Adipose tissue (tissue), 3 donors: ENCODE measurements around the gene TCF4. TPM values are rescaled to one million over a fixed set of nuclear protein-coding genes. Genes with fewer than 3 reads are reported as not detected.
A peak's percentile ranks its signal among the peaks of the same experiment; 100 is the strongest.

Experiments used
- H3K27ac ChIP-seq: one replicate; pipeline ENCODE4 v1.5.1; 2013; ENCODE audit warnings: low read depth, low read length
- WGBS, 3 donors: extraction: QIAGEN DNeasy Blood & Tissue Kit; methylation state at CpG; one replicate each; pipeline ENCODE4 v1.1.7; 2013; 5-methylcytosine and 5-hydroxymethylcytosine counted together
- polyA plus RNA-seq, 3 donors: library from polyadenylated mRNA; stranded (reverse); fragments of 200-250 nt; gene quantifications; one replicate each; pipeline ENCODE4 v1.2.3, GENCODE V29; 2013
- donor health status: healthy with polysubstance abuse.
- donor health status: Bipolar disorder and iron deficiency.
- donor health status: healthy.

TCF4 gene
- polyA plus RNA-seq, 3 donors: 6.7 to 36.9 (median 32.6) TPM

DNA sequence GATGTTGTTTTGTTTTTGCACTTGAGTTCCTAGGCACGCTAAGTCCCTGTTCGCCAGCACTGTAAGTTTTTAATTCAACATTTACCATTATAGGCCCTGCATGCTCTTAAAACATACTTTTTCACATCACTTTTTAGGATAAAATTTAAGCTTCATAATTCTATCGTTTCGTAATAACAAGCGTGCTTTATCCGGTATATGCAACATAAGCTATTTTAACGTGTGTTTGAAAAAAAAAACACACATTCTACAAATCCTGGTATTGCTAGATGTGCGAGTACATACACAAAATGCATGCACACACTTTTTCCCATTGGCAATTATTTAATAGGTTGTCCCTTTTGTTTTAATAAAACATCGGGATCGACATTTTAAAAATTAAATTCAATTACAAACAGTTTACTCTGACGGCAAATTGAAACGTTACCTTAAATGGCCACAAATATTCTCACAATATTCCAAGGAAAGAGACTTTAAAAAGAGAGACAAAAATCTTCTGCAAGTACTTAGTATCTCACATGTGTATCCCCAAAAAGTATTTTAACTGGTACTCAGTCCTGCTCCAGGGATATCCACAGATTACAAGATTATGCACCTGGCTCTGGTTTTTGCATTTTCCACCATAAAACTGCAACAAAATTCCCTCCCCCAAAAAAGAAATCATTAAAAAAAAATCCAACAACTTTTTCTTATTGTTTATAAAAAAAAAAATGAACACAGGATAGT lies 1.0 kb upstream of the TCF4 start:
- H3K27ac ChIP-seq: no peak overlapping the region
- WGBS, 3 donors: 1 to 16% (median 2%) methylated on average over 12 of the region's 12 CpGs

DNA sequence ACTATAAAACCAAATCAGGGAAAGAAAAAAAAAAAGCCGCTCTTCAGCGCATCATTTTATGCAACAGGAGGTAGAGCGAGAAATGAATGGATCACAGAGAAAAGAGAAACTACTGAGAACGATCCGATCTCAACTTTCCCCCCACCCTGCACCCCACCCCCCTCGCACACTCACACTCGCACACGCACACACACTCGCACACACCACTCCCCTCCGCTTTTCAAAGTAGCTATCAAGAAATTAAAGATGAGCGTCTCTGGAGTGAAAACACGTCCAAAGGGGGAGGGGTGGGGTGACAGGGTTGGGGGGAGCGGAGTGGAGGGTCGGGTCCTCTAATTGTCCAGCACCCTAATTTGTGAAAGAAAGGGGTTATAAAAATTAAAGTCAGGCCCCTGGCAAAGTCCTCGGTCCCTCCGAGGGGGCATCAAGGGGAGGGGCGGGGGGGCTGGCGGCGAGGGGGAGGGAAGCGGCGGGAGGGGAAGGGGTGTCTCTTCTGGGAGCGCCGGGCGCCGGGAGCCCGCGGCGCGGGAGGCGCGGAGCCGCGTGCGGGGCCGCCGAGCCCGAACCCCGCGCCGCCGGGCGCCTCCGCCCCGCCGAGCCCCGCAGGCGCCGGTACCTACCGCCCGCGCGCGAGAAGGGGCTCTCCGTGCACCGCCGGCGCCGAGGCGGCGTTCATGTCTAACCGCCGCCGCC lies 428 bp downstream of the TCF4 start:
- WGBS, 3 donors: 0 to 1% (median 0%) methylated on average over 32 to 62 of the region's 63 CpGs
- H3K27ac ChIP-seq: peak overlapping the region; percentile 90

DNA sequence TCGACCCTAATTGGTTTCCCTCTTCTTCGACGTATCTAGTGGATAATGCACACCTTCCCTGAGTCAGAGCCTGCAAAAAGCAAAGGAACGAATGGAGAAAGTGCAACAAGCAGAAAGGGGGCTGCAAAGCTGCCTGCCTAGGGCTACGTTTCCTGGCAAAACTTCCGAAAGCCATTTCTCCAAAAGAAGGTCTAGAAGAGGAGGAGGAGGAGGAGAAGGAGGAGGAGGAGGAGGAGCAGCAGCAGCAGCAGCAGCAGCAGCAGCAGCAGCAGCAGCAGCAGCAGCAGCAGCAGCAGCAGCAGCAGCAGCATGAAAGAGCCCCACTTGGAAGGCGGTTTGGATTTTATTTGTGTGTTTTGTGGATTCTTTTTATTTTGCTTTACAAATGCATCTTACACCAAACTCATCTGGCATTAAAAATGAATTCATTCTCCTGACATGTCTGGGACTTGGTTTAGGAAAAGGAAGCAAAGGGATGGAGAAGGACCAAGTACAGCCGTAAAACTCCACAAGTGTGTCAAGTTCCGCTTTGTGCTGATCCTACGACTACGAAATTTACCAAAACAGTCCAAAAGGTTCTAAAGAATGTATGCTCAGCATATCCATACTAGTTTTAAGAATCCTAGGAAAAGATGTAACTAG lies 2.0 kb downstream of the TCF4 start:
- WGBS, 3 donors: 11 to 58% (median 13%) methylated on average over 11 of the region's 11 CpGs
- H3K27ac ChIP-seq: no peak overlapping the region

DNA sequence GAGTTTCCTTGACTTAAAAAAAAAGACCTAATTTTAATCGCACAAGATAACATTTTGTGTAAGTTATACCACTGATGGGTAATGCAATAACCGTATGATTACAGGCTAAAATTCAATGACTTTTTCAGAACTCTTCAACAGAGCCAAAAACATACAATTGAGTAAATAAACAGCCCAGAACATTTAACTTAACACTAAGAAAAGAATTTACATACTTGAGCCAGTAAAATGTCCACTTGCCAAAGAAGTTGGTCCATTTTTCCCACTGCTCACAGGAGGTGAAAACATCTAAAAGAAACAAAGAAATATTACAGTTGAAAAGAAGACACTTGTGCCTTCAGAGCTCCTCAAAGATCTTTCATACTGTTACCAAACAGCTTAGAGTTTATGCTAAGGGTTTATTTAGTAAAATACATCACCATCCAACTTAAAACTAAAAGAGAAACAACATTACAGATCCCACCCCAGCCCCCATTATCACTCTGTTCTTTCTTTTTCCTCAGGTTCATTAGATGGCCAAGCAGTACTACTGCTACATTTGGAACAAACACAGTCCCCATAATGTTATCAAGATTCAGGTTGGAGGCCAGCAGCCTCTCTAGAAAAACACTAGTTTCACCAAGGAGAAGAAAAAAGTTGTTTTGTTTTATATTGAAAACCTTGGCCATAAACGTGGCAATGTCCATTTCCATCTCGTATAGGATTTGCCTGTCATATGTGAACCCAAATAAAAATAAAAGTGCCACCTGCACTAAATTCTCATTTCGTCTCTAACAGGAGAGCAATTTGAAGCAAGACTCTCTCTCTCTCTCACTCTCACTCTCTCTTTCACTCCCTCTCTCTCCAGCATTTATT lies 2.7 kb downstream of the TCF4 start:
- WGBS, 3 donors: 25 to 42% (median 27%) methylated on average over 5 of the region's 5 CpGs
- H3K27ac ChIP-seq: no peak overlapping the region

DNA sequence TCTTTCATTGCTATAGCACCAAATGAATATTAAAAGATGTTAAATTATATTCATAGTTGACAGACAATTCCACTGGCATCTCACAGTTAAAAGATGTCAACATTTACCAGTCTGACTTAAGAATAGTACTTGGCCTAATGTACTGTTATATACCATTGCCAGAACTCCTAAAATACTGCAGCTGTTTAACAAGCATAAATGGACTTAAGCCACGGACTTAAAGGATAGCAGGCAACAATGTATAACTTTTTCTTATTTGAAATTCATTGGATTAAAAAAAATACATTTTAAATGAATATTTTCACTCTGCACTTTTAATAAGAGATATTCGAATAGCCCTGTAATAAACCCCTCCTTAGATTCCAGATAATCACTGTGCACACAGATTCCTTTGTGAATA lies 3.8 kb downstream of the TCF4 start:
- WGBS, 3 donors: 59 to 70% (median 67%) methylated on average over 2 of the region's 2 CpGs
- no peak overlapping the region for H3K27ac ChIP-seq

DNA sequence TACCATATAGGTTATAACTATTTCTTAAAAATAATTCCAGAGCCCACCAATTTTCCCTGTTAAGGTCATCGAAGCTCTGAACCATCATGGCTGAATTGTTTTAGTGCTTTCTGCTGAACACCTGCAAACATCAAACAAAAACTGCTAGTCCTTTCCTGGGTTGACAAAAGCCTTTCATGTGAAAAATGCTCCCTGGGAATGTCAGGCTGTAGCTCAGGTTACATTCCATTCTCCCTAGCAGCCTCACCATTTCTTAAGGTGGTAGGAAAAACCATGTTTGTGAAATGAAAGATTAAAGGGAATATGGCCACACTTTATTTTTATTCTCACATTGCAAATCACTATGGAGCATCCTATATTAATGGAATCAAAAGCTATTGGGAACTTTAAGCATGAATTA lies 5.7 kb downstream of the TCF4 start:
- H3K27ac ChIP-seq: no peak overlapping the region

DNA sequence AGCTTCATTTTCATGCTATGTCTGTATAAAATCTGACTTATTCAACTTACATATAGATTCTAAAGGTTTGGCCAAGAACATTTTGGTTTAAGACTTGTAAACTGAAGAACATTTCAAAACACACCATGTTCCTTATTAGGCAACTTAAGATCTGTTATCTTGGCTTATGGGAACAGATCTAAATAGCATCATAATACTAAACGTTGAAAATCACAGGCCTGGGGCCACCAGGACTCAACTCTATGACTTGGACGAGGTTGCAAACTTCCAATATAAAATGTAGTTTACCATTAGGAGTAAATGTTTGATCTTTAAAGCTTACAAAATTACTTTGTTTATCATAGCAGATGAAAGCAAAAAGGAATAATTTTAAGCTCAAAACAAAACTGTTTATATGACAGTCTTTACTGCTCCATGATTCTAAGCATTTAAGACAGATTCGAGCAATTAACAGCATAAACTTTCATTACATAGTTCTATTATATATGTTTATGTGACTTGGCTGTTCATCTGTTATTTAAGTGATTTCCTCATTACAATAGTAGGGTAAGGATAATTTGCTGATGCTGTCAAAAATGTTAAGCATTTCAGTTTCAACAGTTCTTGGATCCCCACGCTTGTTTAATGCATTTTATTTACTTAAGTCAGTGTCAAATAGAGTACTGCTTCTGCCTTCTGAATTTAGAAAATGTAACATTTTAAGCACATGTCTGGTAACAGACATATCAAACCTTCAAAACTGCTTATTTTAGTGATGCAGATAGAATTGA lies 8.3 kb downstream of the TCF4 start:
- WGBS, 3 donors: 55 to 76% (median 59%) methylated on average over 4 of the region's 4 CpGs
- no peak overlapping the region for H3K27ac ChIP-seq

More for the DNA sequence above, 5.7 kb downstream of the TCF4 start:
- 22 to 64% (median 51%) methylated on average over 1 of the region's 1 CpG for WGBS, 3 donors

DNA sequence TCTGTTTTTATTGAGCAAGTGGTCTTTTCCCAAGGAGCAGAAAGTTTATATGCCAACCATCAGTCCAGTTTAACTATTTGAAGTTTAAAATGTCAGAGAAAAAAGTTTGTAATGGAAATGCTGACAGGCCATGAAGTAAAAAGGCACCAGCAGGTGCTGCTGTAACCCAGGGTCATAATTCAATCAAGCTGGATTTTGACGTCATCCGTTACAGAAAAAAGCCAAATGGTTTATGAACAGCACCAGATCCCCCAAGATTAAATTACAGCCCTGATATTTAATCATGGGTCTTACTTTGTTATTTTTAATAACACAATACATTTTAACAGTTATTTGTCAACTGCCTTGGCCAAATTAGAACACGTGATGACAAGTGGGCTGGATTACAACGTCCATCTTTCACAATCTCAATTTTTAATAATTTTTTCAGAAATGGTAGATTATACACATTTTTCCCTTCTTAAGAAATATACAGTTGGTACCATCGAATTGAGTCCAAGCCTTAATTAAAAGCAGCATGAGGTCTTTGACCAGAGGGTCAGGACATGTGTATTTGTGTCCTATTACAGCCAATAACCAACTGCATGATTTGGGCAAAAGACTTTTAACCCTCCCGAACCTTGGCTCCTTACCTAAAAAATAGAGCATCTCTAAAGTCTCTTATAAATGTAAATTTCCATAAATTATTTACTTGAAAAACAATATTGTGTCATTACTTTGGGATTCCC lies 10.0 kb downstream of the TCF4 start:
- WGBS, 3 donors: 66 to 68% (median 67%) methylated on average over 6 of the region's 6 CpGs
- no peak overlapping the region for H3K27ac ChIP-seq

DNA sequence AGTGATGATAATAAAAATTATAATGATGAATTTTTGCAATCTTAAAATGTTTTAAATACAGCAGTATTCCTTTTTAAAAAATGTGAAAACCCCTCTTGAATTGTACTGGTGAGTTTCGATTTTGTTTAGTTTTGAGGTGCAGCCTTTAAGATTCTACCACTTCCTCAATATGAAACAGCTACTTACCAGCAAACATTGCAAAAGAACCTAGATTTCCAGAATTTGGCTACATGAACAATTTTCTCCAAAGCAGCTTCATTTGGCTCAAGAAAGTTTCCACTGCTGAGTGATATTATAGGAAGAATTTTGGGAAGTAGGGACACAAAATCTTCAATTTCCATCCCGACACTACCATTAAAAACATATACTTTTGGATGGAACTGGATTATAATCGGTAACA lies 12.0 kb downstream of the TCF4 start:
- H3K27ac ChIP-seq: no peak overlapping the region

DNA sequence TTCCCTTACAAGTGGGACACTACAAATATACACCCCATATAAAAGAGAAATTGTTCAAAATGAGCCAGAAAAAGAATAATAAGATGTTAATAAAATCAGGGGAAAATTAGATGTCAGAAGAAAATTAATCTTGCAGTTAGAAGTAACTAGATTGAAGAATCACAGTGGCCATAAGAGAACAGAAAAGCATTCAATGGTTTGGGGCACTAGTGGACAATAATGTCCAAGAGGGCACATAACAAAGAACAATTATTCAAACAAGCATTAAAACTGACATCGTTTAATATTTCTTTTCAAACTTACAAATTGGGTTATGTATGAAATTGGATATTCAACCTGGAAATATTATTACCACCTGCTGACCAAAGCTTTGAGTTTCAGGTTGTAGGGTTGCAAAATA lies 12.9 kb downstream of the TCF4 start:
- no peak overlapping the region for H3K27ac ChIP-seq
- WGBS, 3 donors: 86 to 96% (median 89%) methylated on average over 1 of the region's 1 CpG

More for the DNA sequence above, 12.0 kb downstream of the TCF4 start:
- WGBS, 3 donors: 75 to 95% (median 79%) methylated on average over 3 of the region's 3 CpGs

DNA sequence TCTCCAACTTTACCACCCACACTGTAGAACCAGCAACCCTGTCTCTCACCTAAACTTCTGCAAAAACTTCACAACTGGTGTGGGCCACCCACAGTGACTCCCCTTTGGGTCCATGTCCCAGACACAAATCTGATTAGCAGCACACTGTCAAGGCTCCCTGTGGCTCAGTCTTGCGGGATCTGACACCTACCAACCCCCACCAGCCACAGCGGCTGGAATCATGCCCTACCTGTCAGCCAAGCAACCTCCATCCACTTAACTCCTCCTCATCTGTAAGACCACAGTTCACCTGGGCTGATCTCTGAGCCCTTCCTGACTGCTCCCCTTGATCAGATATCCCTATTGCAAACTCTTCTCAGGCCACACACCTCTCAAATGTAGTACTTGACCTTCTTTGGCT lies 14.6 kb downstream of the TCF4 start:
- 90 to 98% (median 92%) methylated on average over 2 of the region's 2 CpGs for WGBS, 3 donors

DNA sequence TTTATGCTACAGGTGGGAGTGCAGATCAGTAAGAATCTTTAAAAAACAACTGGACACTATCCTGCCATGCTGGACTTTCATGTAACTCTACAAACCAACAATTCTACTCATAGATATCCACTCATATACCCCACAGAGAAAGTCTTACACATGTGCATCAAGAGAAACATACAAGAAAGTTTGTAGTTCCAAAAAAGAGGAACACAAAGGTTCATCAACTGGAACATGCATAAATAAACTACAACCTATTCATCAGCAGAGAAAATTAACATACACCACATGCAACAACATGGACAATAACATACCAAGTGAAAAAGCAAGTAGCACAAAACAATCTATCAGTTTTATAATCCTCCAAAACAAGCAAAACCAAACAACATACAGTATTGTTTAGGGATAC lies 17.0 kb downstream of the TCF4 start:
- H3K27ac ChIP-seq: no peak overlapping the region

More for the DNA sequence above, 14.6 kb downstream of the TCF4 start:
- no peak overlapping the region for H3K27ac ChIP-seq

DNA sequence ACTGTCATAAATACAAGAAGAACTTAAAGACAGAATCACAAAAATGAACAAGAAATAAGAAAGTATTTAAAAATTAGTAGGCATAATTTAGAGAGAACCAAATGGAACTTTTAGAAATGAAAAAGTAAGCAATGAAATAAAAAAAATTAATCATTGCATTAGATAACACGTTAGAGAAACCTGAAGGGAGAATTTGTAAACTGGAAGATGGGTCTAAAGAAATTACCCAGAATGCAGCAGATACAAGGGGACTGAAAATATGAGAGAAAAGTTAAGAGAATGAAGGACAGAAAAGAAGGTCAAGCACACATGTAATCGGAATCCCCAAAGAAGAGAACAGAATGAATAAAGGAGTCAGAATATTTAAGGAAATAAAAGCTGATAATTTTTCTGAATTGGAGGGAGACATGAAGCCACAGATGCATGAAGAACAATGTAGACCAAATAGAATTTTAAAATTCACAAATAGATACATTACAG lies 21.5 kb downstream of the TCF4 start:
- no peak overlapping the region for H3K27ac ChIP-seq
- WGBS, 3 donors: 88 to 96% (median 94%) methylated on average over 2 of the region's 2 CpGs

DNA sequence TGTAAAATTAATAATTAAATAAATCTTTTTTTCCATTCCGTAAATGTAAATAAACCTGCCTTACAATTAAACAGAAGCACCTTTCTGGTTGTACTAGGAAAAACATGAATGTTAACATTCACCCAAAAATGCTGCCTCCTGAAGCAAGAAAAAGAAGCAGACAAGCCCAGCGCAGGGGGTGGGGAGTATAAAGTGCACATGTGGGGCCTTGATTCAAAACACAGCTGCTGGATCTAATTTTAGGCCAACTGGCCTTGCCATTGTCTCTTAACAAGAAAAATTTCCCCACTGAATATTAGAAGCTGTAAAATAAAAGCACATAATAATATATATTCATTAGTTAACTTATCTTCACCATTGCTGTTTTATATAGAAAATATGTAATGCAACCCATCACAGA lies 28.3 kb downstream of the TCF4 start:
- H3K27ac ChIP-seq: no peak overlapping the region
- 80 to 94% (median 81%) methylated on average over 2 of the region's 2 CpGs for WGBS, 3 donors

DNA sequence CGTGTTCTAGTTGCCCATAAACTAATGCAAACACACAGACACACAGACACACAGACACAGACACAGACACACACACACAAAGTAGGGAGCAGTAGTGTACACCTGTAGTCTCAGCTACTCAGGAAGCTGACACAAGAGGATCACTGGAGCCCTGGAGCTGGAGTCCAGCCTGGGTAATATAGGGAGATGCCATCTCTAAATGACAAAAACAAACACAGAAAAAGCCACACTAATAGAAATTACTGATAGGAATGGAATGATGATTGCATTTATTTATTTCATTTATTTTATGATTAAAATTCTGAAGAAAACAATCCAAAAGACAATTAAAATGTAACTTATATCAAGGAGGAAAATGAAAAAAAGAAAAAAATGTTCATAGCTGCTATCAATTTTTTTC lies 30.8 kb downstream of the TCF4 start:
- H3K27ac ChIP-seq: no peak overlapping the region
- WGBS, 3 donors: 89 to 100% (median 91%) methylated on average over 1 of the region's 1 CpG

DNA sequence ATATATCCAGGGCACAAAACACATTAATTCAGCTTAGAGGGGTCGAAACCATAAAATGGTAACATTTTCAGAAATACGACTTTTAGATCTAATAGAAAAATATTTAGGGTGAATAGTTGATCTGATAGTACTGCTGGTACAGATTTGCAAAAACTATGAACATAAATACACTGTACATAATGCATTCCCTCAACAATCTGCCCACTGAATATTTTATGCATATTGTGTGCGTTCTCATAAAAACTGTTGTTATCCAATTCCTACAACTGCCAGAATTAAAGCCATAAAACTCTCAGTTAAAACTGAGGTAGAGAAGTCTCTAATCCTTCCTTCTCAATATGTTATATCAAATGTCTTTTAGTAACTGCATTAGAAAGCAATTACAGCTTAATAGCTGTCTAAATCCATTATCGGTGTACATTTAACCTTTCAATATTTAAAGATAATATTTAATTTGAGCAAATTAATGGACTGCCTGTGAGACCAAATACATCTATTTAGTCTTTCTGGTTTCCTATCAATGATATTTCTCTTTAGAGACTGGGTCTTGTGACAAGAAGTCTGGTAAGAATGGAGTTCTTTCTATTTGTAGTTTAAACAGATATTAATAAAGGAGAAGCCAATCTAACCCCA lies 32.5 kb downstream of the TCF4 start:
- no peak overlapping the region for H3K27ac ChIP-seq
- WGBS, 3 donors: 92 to 96% (median 94%) methylated on average over 4 of the region's 4 CpGs
